WERI-Rb-1 (cell line): Measurements from ENCODE around the gene LNP1.

ENCODE experiments used
- DNase-seq: peaks from one replicate; pipeline ENCODE4 v3.0.0-alpha.2; 2020
- H3K27ac ChIP-seq: fragments of 250-450 bp; sonication (Bioruptor Pico); 2 replicates; pipeline ENCODE4 v1.5.1; 2020; ENCODE audit warnings: mild to moderate bottlenecking, moderate library complexity
- H3K27me3 ChIP-seq: fragments of 250-450 bp; sonication (Bioruptor Pico); 2 replicates; pipeline ENCODE4 v1.5.1; 2021; ENCODE audit warnings: mild to moderate bottlenecking, low read depth, moderate library complexity; ENCODE audit not compliant: insufficient read depth, severe bottlenecking
- H3K36me3 ChIP-seq: fragments of 250-450 bp; sonication (Bioruptor Pico); 2 replicates; pipeline ENCODE4 v1.5.1; 2020; ENCODE audit warnings: mild to moderate bottlenecking, moderate library complexity
- H3K4me3 ChIP-seq: 2 replicates; pipeline ENCODE4 v1.5.1; 2011; ENCODE audit warnings: low read depth, mild to moderate bottlenecking, control low read depth, low read length
- H3K9me3 ChIP-seq: fragments of 250-450 bp; sonication (Bioruptor Pico); 2 replicates; pipeline ENCODE4 v1.5.1; 2021; ENCODE audit warnings: mild to moderate bottlenecking, moderate library complexity; ENCODE audit not compliant: severe bottlenecking
- TF ChIP-seq, protein P1 (sequence below): IDR thresholded peaks from 2 replicates; pipeline ENCODE4 v1.5.1; 2011; ENCODE audit warnings: low read depth, mild to moderate bottlenecking, control low read depth, inconsistent platforms, low read length

Gene LNP1

DNA sequence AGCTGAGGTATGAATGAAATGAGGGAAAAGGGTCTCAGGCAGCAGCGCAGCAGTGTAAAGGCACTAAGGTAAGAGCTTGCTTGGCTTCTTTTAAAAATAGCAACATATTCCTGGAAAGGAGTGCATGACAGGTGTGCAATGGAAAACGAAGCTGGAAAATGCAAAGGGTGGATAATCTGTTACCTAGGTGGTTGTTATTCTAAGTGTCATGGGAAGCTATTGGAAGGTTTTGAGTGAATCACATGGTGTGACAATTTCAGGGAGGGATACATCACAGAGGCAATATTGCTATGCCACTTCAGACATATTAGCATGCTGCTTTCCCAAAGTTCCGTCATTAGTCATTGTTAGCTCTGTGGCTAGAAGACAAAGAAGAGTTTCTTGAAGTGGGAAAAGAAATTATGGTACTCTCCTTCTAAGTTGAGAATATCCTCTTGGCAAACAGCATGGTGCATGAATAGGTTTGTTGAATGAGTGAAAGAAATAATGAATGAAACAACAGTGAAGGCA, 62.4 kb downstream of the LNP1 start:
- TF ChIP-seq, protein P1, sequence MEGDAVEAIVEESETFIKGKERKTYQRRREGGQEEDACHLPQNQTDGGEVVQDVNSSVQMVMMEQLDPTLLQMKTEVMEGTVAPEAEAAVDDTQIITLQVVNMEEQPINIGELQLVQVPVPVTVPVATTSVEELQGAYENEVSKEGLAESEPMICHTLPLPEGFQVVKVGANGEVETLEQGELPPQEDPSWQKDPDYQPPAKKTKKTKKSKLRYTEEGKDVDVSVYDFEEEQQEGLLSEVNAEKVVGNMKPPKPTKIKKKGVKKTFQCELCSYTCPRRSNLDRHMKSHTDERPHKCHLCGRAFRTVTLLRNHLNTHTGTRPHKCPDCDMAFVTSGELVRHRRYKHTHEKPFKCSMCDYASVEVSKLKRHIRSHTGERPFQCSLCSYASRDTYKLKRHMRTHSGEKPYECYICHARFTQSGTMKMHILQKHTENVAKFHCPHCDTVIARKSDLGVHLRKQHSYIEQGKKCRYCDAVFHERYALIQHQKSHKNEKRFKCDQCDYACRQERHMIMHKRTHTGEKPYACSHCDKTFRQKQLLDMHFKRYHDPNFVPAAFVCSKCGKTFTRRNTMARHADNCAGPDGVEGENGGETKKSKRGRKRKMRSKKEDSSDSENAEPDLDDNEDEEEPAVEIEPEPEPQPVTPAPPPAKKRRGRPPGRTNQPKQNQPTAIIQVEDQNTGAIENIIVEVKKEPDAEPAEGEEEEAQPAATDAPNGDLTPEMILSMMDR: no peak
- Histone ChIP-seq H3K4me3 (no peak overlapping the region), H3K36me3 (no peaks in the 10 kb centered on the region), H3K27ac (no peak overlapping the region), H3K27me3 (no peaks in the 10 kb centered on the region), H3K9me3 (peaks cover 8% of the 10 kb centered on the region)
- DNase-seq: no peak

DNA sequence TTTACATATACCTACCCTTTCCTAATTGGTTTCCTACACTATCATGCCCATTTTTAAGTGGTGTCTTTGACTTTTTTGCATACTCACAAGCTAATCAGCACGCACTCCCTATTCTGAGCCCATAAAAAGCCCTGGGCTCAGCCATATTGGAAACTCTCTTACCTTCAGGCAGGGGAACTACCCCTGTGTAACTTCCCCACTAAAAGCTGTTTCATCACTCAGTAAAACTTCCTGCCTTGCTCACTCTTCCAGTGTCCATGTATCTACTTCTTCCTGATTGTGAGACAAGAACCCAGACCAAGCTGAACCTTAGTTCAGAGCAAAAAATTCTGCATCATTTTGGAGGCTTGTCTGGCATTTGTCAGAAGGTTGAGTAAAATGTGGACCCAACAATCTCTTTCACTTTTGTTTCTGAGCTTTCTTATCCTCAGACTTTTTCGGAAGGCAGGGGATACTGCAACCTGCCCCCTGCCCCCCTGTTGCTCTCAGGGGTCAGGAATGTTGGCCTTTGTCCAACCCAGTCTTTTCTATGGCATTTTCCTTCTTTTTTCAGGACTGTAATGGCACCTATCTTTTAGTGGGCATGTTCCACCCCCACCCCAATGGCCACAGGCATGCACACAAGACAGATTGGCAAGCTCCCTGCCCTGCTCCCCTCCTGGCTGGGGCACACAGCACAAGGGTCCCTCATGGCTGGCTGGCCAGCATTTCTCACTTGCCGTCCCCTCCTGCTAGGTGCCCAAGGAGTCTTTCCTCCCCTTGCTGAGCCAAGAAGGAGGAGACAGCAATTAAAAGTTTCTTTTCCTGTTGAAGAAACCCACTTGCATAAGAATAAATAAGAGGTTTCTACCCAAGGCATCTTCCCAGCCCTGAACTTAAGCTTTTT, 64.8 kb downstream of the LNP1 start:
- peaks cover 17% of the 10 kb centered on the region for H3K9me3 ChIP-seq
- no peak for DNase-seq
- TF ChIP-seq, protein P1: no peak
- no peaks in the 10 kb centered on the region for H3K36me3 ChIP-seq
- no peak overlapping the region for H3K4me3 ChIP-seq
- no peaks in the 10 kb centered on the region for H3K27me3 ChIP-seq
- no peak overlapping the region for H3K27ac ChIP-seq

DNA sequence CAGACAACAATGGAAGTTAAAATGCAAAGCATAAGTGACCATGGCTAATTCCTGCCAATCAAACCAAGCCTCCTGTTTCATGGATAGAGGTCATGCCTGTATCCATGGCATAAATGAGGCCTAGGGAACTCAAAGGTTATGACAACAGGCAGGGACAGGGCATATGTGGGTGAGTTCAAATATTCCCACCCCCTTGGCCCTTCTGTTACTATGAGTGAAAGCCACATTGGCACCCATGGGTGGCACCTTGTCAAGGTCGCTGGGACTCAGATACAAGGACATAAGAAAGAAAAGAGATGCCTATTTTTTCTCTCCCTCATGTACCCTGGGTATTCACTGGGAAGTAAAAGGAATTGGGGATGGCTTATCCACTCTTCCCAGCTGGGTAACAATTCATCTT, 65.8 kb downstream of the LNP1 start:
- Histone ChIP-seq H3K9me3 (peaks cover 17% of the 10 kb centered on the region), H3K27me3 (no peaks in the 10 kb centered on the region), H3K27ac (no peak overlapping the region), H3K36me3 (no peaks in the 10 kb centered on the region), H3K4me3 (no peak overlapping the region)
- no peak for DNase-seq
- TF ChIP-seq, protein P1: no peak

DNA sequence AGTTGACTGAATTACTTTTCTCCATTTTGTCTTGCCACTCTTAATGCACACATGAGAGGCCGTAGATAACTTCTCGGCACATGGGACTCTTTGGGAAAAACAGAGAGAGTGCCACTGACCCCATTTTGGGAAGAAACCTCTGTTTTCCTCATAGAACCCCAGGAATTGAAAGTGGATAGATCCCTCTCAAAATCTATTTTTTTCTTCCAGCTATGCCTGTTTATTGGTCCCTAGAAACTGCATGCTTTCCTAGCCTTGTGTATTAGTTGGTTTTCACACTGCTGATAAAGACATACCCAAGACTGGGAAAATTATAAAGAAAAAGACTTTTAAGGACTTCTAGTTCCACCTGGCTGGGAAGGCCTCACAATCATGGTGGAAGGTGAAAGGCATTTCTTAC, 67.3 kb downstream of the LNP1 start:
- H3K36me3 ChIP-seq: no peaks in the 10 kb centered on the region
- H3K27me3 ChIP-seq: no peaks in the 10 kb centered on the region
- TF ChIP-seq, protein P1: no peak
- no peak overlapping the region for H3K27ac ChIP-seq
- peaks cover 17% of the 10 kb centered on the region for H3K9me3 ChIP-seq
- no peak overlapping the region for H3K4me3 ChIP-seq
- no peak for DNase-seq

GRCh38 chr3:100470951-100471350, 69.6 kb downstream of the LNP1 start:
- H3K27ac ChIP-seq: no peak overlapping the region
- TF ChIP-seq, protein P1: no peak

More at GRCh38 chr3:100470951-100471350, 69.6 kb downstream of the LNP1 start:
- Histone ChIP-seq H3K9me3 (peaks cover 17% of the 10 kb centered on the region), H3K36me3 (no peaks in the 10 kb centered on the region), H3K4me3 (no peak overlapping the region), H3K27me3 (no peaks in the 10 kb centered on the region)
- no peak for DNase-seq
